Activated naive CD8-positive, alpha-beta T cell treated with anti-CD3 and anti-CD28 coated beads, Interleukin-2, amount 50 U/mL, for 24 hours (primary cell): ENCODE measurements around the gene ALDH1A3.

Experiments
- ATAC-seq: fragments of 150-1000 bp; cut with Tn5 transposase; one replicate; pipeline ENCODE4 v1.10.0; 2021
- DNase-seq: peaks from one replicate; pipeline ENCODE4 v3.0.0; 2021
- H3K27ac Mint-ChIP-seq: one replicate; pipeline ENCODE4 v1.8.0; 2021; ENCODE audit warnings: mild to moderate bottlenecking, mixed read lengths
- H3K27me3 Mint-ChIP-seq: one replicate; pipeline ENCODE4 v1.8.0; 2021; ENCODE audit warnings: mixed read lengths
- H3K36me3 Mint-ChIP-seq: one replicate; pipeline ENCODE4 v1.8.0; 2021; ENCODE audit warnings: low read depth, mixed read lengths
- H3K4me1 Mint-ChIP-seq: one replicate; pipeline ENCODE4 v1.8.0; 2021; ENCODE audit warnings: mixed read lengths
- H3K4me3 Mint-ChIP-seq: one replicate; pipeline ENCODE4 v1.8.0; 2021; ENCODE audit warnings: mild to moderate bottlenecking, moderate library complexity, mixed read lengths
- H3K9me3 Mint-ChIP-seq: one replicate; pipeline ENCODE4 v1.8.0; 2021; ENCODE audit warnings: mixed read lengths

Gene ALDH1A3

DNA sequence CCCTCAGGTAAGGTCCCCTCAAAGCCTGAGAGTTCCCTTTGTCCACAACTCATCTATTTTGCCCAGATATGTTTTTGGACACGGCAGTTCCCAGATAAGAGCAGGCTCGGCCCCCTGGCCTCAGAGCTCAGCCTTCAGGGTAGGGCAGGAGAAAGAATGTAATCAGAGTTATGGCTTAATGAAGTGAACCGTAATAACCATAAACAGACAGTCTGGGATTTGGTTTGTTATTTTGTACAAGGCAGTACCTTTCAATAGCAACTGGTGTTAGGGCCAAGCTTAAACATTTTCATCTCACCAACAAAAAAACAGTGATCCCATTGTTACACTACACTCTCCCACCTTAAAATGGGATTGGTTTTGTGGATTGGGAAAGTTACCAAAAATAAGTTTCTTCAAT, 12.2 kb upstream of the ALDH1A3 start:
- Mint-ChIP-seq H3K27me3 (peaks cover 12% of the 10 kb centered on the region), H3K4me1 (no peaks in the 10 kb centered on the region), H3K27ac (no peak overlapping the region), H3K4me3 (no peak overlapping the region), H3K9me3 (peaks cover 6% of the 10 kb centered on the region), H3K36me3 (no peaks in the 10 kb centered on the region)
- ATAC-seq (no peak), DNase-seq (no peak)

DNA sequence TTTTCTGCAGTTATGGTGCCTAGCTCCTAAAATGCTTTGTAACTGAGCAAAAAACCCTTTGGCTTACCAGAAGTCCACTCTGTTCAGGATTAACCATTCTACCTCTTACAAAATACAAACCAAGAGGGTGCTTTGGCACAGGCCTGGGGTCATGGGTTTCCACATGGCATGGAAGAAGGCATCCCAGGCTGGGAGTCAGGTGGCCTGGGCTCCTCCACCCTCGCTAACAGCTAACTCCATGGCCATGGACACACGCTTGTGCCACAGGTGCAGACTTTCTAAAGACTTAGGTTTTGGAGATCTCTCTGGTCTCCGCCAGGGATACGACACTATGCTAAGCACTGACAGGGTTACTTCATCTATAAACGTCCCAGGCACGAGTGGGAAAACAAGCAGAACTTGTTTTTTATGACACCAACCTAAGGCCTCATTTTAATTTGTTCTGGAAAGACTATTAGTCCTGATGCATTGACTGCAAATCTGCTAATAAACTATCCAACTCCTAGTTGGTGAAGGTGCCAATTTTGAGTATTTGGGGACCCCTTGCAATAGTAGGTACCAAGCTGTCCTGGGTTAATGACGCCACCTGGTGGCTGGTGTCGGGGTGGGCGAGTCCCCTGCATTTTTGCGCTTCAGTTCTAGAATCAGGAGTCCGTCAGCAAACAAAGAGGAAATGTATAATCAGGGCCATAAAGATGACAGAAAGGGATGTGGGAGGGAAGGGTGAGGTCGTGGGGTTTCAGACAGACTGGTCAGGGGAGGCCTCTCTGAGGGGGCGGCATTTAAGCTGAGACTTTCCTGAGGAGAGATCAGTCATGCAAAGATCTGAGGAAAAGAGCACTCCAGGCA, 10.3 kb upstream of the ALDH1A3 start:
- no peaks in the 10 kb centered on the region for H3K4me1 Mint-ChIP-seq
- peaks cover 6% of the 10 kb centered on the region for H3K9me3 Mint-ChIP-seq
- no peak overlapping the region for H3K4me3 Mint-ChIP-seq
- H3K27me3 Mint-ChIP-seq = peaks cover 12% of the 10 kb centered on the region
- no peaks in the 10 kb centered on the region for H3K36me3 Mint-ChIP-seq
- DNase-seq (peak; percentile 41), ATAC-seq (no peak)
- no peak overlapping the region for H3K27ac Mint-ChIP-seq

DNA sequence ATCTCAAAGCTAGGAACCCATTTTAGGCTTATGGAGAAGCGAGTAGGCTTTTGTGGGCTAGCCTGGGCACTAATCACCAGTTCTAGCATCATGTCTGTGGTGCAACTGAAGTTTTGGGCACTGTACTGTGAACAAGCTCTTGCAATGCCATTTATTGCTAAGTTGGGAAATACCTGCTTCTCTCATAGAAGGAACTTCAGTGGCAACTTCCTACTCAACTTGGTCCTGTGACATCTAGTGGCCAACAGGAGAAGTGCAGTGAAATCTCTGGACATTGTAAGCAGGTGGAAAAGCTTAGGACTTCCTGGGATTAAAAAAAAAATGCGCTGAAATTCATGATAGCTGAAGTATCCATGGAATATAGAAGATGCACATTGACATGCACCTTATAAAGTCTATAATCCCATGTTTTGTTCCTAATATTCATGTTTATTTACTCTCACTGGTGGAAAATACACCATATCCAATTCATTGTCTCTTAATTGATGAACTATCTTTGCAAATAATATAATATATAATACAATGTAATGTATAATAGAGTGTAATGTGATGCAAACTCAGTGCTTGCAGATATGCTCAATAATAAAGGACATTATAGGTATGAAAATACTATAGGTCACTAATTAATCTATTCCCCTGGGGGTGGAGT, 6.5 kb upstream of the ALDH1A3 start:
- Mint-ChIP-seq H3K36me3 (no peaks in the 10 kb centered on the region), H3K4me1 (no peaks in the 10 kb centered on the region), H3K4me3 (no peak overlapping the region), H3K9me3 (peaks cover 6% of the 10 kb centered on the region), H3K27me3 (peaks cover 30% of the 10 kb centered on the region), H3K27ac (no peak overlapping the region)
- ATAC-seq (no peak), DNase-seq (peak; percentile 39)

- Mint-ChIP-seq H3K4me3 (no peak overlapping the region), H3K27me3 (peaks cover 37% of the 10 kb centered on the region), H3K27ac (no peak overlapping the region), H3K9me3 (no peaks in the 10 kb centered on the region), H3K4me1 (peaks cover 6% of the 10 kb centered on the region), H3K36me3 (no peaks in the 10 kb centered on the region)
- DNase-seq (no peak), ATAC-seq (no peak)
These were observed 4.1 kb upstream of the ALDH1A3 start for GRCh38 chr15:100875495-100875894.

- no peak for DNase-seq
- no peak for ATAC-seq
- no peaks in the 10 kb centered on the region for H3K36me3 Mint-ChIP-seq
- H3K9me3 Mint-ChIP-seq = no peaks in the 10 kb centered on the region
- H3K4me1 Mint-ChIP-seq = peaks cover 8% of the 10 kb centered on the region
- H3K27ac Mint-ChIP-seq = no peak overlapping the region
- H3K4me3 Mint-ChIP-seq = no peak overlapping the region
- peaks cover 42% of the 10 kb centered on the region for H3K27me3 Mint-ChIP-seq
These were observed 3.7 kb upstream of the ALDH1A3 start for GRCh38 chr15:100875976-100876375.

- H3K36me3 Mint-ChIP-seq = no peaks in the 10 kb centered on the region
- no peak overlapping the region for H3K4me3 Mint-ChIP-seq
- ATAC-seq (no peak), DNase-seq (no peak)
- no peak overlapping the region for H3K27ac Mint-ChIP-seq
- H3K9me3 Mint-ChIP-seq = no peaks in the 10 kb centered on the region
- H3K4me1 Mint-ChIP-seq = peaks cover 8% of the 10 kb centered on the region
- H3K27me3 Mint-ChIP-seq = peaks cover 57% of the 10 kb centered on the region
These were observed 2.1 kb upstream of the ALDH1A3 start for GRCh38 chr15:100877551-100877950.

- Mint-ChIP-seq H3K4me3 (peak overlapping the region; percentile 49), H3K27ac (no peak overlapping the region), H3K4me1 (peaks cover 8% of the 10 kb centered on the region), H3K27me3 (peaks cover 63% of the 10 kb centered on the region), H3K9me3 (no peaks in the 10 kb centered on the region), H3K36me3 (no peaks in the 10 kb centered on the region)
- DNase-seq (no peak), ATAC-seq (no peak)
These were observed 1.5 kb upstream of the ALDH1A3 start for GRCh38 chr15:100878130-100878529.

- H3K27ac Mint-ChIP-seq = no peak overlapping the region
- peak overlapping the region; percentile 49 for H3K4me3 Mint-ChIP-seq
- ATAC-seq = no peak
- DNase-seq = no peak
- peaks cover 67% of the 10 kb centered on the region for H3K27me3 Mint-ChIP-seq
- H3K4me1 Mint-ChIP-seq = peaks cover 8% of the 10 kb centered on the region
- H3K9me3 Mint-ChIP-seq = no peaks in the 10 kb centered on the region
- no peaks in the 10 kb centered on the region for H3K36me3 Mint-ChIP-seq
These were observed 983 bp upstream of the ALDH1A3 start for GRCh38 chr15:100878648-100879047.

DNA sequence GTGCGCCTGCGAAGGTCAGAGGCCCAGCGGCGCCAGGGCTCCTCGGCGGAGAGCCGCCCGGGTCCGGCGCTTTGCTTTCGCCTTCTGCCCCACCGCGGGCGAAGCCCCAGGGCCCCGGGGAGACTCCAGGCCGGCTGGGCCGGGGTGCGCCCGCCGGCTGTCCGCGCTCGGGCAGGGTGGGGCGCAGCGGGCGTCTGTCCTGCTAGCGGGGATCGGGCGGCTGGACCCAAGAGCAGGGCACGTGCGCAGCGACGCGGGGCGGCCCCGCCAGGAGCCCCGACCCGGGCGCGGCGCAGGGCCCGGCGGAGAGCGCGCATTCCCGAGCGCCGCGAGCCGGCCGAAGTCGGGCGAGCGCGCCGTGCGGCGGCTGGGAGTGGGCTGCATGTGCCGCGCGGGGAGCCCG, 569 bp upstream of the ALDH1A3 start:
- Mint-ChIP-seq H3K27me3 (peaks cover 71% of the 10 kb centered on the region), H3K4me3 (peak overlapping the region; percentile 49), H3K4me1 (peaks cover 8% of the 10 kb centered on the region), H3K27ac (no peak overlapping the region), H3K9me3 (no peaks in the 10 kb centered on the region), H3K36me3 (no peaks in the 10 kb centered on the region)
- ATAC-seq (no peak), DNase-seq (no peak)

DNA sequence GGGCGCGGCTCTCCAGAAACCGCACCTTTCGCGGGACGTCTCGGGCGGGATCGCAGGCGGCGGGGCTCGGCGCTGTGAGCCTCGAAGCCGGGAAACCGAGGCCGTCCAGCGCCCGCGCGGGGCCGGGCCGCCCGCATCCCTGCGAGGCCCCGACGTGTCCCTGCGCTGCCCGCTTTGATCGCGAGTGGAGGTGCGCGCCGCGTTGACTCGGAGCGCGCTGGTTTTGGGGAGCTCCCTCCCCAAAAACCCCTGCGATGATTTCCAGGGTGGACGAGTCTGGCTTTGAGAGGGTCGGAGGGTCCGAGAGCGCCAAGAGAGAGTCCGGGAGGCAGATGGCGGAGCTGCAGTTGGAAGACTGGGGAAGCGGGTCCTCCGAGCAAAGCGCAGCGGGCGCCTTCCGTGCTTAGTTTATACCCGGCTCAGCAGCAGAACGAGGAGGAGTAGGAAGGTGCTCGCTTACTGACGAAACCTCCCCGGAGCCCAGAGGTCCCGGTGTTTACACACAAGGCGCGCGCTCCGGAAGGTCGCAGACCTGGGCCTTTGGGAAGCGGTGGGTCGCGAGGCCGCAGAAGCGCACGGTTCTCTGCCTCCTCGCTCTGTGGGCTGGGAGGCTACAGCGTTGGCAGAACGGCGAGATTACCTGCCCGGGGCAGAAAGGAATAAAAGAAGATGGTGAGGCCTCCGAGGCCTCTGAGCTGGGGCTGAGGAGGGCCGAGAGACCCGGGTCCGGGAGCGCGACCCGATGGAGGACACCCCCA, 687 bp downstream of the ALDH1A3 start:
- no peak overlapping the region for H3K27ac Mint-ChIP-seq
- no peak for ATAC-seq
- peaks cover 76% of the 10 kb centered on the region for H3K27me3 Mint-ChIP-seq
- H3K4me3 Mint-ChIP-seq = peak overlapping the region; percentile 40
- no peaks in the 10 kb centered on the region for H3K9me3 Mint-ChIP-seq
- no peak for DNase-seq
- no peaks in the 10 kb centered on the region for H3K36me3 Mint-ChIP-seq
- H3K4me1 Mint-ChIP-seq = peaks cover 8% of the 10 kb centered on the region

- no peaks in the 10 kb centered on the region for H3K36me3 Mint-ChIP-seq
- H3K4me3 Mint-ChIP-seq = peak overlapping the region; percentile 40
- H3K27me3 Mint-ChIP-seq = peaks cover 72% of the 10 kb centered on the region
- no peak overlapping the region for H3K27ac Mint-ChIP-seq
- no peak for DNase-seq
- H3K9me3 Mint-ChIP-seq = no peaks in the 10 kb centered on the region
- ATAC-seq = no peak
- H3K4me1 Mint-ChIP-seq = peaks cover 8% of the 10 kb centered on the region
These were observed 1.2 kb downstream of the ALDH1A3 start for GRCh38 chr15:100880897-100881242.

GRCh38 chr15:100881573-100882336, 2.1 kb downstream of the ALDH1A3 start:
- Mint-ChIP-seq H3K36me3 (no peaks in the 10 kb centered on the region), H3K4me1 (peaks cover 8% of the 10 kb centered on the region), H3K4me3 (no peak overlapping the region), H3K9me3 (no peaks in the 10 kb centered on the region), H3K27ac (no peak overlapping the region), H3K27me3 (peaks cover 70% of the 10 kb centered on the region)
- DNase-seq (no peak), ATAC-seq (no peak)

GRCh38 chr15:100885116-100885515, 5.5 kb downstream of the ALDH1A3 start:
- no peaks in the 10 kb centered on the region for H3K9me3 Mint-ChIP-seq

DNA sequence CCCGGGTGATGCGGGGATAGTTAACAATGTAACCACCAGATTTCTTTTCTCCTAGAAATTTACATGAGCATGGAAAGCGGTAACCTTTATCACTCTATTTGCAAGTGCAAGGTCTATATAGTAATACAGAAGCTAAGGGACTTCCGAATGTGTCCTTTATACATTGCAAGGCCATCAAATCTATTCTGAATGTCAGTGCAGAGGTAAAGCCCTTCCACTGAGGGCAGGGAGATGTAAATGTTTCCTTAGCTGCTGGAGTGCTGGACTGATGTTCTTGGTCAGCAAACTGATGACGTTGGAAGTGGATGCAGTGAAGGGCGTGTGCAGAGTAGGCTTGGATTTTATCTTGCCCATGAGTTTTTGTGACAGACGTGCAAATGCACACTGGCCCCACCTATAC, 6.2 kb downstream of the ALDH1A3 start:
- Mint-ChIP-seq H3K4me3 (no peak overlapping the region), H3K27ac (no peak overlapping the region), H3K36me3 (no peaks in the 10 kb centered on the region), H3K4me1 (peaks cover 3% of the 10 kb centered on the region), H3K27me3 (peaks cover 55% of the 10 kb centered on the region), H3K9me3 (no peaks in the 10 kb centered on the region)
- DNase-seq = no peak
- no peak for ATAC-seq

More at GRCh38 chr15:100885116-100885515, 5.5 kb downstream of the ALDH1A3 start:
- ATAC-seq (no peak), DNase-seq (no peak)
- no peaks in the 10 kb centered on the region for H3K36me3 Mint-ChIP-seq
- peaks cover 6% of the 10 kb centered on the region for H3K4me1 Mint-ChIP-seq
- no peak overlapping the region for H3K4me3 Mint-ChIP-seq
- H3K27ac Mint-ChIP-seq = no peak overlapping the region
- H3K27me3 Mint-ChIP-seq = peaks cover 56% of the 10 kb centered on the region
